Measurements from ENCODE around the gene G3BP1. TPM values are rescaled to one million over a fixed set of nuclear protein-coding genes. Genes with fewer than 3 reads are reported as not detected.

The G3BP1 gene
- total and polyA plus RNA-seq, 9 of the 15 experiments (the other 6 are each of a cell fraction or from before 2014, with no cell fraction given) = 54.7 to 264 (median 105) TPM

DNA sequence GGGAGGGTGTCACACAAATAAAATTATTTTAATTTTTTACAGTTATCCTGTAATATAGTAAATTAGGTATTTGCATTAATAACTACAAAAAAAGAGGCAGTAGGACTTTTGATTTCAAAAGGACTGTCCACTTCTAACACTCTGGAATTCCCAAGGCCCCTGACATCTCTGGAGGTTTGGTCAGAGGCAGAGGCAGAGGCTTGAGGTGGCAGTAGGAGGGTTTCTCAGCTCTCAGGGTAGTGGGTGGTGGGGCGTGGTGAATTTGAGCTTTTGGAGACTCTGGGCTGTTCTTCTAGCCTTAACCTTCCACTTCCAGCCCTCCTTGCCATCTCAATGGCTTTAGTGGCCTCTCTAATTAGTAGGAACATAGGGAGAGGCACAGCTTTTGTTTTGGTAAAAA is 36.1 kb upstream of the G3BP1 start:
- Histone ChIP-seq H3K79me2 (ENCODE audit: control insufficient read depth, insufficient read depth, low read length) (no peaks in the 10 kb centered on the region), H3K27ac (ENCODE audit: extremely low read depth, low read depth, low read length) (no peak overlapping the region), H3K4me3 (no peak overlapping the region), H3K36me3 (ENCODE audit: control insufficient read depth, insufficient read depth, low read length) (no peaks in the 10 kb centered on the region), H3K27me3 (ENCODE audit: control insufficient read depth in 2 of 2, insufficient read depth in 2 of 2, low read length in 2 of 2) (no peaks in the 10 kb centered on the region), H3K9me1 (ENCODE audit: control insufficient read depth, insufficient read depth, low read length) (no peaks in the 10 kb centered on the region), H3K4me1 (replicated peaks in 1 of 2; ENCODE audit: control insufficient read depth in 2 of 2, insufficient read depth in 2 of 2, low read length in 2 of 2) (peaks cover 0 to 6% of the 10 kb centered on the region in 2 experiments; a peak in 3 of 5 replicates), H3K9me3 (replicated peaks; ENCODE audit: control insufficient read depth, insufficient read depth, low read depth, low read length) (no peaks in the 10 kb centered on the region), H4K20me1 (replicated peaks; ENCODE audit: control insufficient read depth, insufficient read depth, low read length) (no peaks in the 10 kb centered on the region), H3K9ac (ENCODE audit: insufficient read depth in 1 of 2, low read depth in 2 of 2, low read length in 2 of 2) (no peak overlapping the region), H3K4me2 (ENCODE audit: insufficient read depth, low read length) (no peak overlapping the region), H2AFZ (ENCODE audit: low read depth, low read length) (no peak overlapping the region)
- CTCF ChIA-PET (ENCODE audit: low intra/inter-chr PET ratio) = no interaction called here
- no peak for FAIRE-seq
- no peak for ATAC-seq
- intact Hi-C loops (cut with micrococcal nuclease) = no loop called here
- no TSS peak for BruUV-seq (replicated peaks)
- WGBS (ENCODE audit: insufficient coverage, low coverage, missing lambda C conversion rate) = 70% methylated on average over 1 of the region's 1 CpG
- in situ Hi-C loops (cut with MboI) = no loop called here
- no peak for DNase-seq (ENCODE audit: extremely low read depth in 1 of 4, low spot score in 3 of 4)
- POLR2A ChIA-PET = interaction anchor here (0.7 kb wide), 1 partner anchor 9 kb away, joined by 3 read pairs; no protein-coding TSS in a partner anchor
- TF ChIP-seq SRSF9 (IDR thresholded peaks at IDR 0.05; ENCODE audit: borderline replicate concordance, low read depth, low read length) (no peak), SIN3B (IDR thresholded peaks at IDR 0.05; ENCODE audit: low read depth) (no peak), ZBTB5 (IDR thresholded peaks at IDR 0.05) (no peak), ETV1 (tag; conservative IDR thresholded peaks at IDR 0.05; ENCODE audit: low read depth) (no peak), GMEB1 (CRISPR knock-in tag; IDR thresholded peaks at IDR 0.05) (no peak), ZNF274 (IDR thresholded peaks at IDR 0.05; ENCODE audit: borderline replicate concordance, low read depth, low read length) (no peak), BCOR (IDR thresholded peaks at IDR 0.05) (no peak), TRIM24 (IDR thresholded peaks at IDR 0.05) (no peak), ZFP36 (IDR thresholded peaks at IDR 0.05; ENCODE audit: low read depth, low read length, partially characterized antibody) (no peak), ELF1 (tag; IDR thresholded peaks at IDR 0.05) (no peak)
- TF ChIP-seq, protein P1, sequence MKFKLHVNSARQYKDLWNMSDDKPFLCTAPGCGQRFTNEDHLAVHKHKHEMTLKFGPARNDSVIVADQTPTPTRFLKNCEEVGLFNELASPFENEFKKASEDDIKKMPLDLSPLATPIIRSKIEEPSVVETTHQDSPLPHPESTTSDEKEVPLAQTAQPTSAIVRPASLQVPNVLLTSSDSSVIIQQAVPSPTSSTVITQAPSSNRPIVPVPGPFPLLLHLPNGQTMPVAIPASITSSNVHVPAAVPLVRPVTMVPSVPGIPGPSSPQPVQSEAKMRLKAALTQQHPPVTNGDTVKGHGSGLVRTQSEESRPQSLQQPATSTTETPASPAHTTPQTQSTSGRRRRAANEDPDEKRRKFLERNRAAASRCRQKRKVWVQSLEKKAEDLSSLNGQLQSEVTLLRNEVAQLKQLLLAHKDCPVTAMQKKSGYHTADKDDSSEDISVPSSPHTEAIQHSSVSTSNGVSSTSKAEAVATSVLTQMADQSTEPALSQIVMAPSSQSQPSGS (CRISPR knock-in tag; IDR thresholded peaks at IDR 0.05) = no peak
- TF ChIP-seq, protein P2, sequence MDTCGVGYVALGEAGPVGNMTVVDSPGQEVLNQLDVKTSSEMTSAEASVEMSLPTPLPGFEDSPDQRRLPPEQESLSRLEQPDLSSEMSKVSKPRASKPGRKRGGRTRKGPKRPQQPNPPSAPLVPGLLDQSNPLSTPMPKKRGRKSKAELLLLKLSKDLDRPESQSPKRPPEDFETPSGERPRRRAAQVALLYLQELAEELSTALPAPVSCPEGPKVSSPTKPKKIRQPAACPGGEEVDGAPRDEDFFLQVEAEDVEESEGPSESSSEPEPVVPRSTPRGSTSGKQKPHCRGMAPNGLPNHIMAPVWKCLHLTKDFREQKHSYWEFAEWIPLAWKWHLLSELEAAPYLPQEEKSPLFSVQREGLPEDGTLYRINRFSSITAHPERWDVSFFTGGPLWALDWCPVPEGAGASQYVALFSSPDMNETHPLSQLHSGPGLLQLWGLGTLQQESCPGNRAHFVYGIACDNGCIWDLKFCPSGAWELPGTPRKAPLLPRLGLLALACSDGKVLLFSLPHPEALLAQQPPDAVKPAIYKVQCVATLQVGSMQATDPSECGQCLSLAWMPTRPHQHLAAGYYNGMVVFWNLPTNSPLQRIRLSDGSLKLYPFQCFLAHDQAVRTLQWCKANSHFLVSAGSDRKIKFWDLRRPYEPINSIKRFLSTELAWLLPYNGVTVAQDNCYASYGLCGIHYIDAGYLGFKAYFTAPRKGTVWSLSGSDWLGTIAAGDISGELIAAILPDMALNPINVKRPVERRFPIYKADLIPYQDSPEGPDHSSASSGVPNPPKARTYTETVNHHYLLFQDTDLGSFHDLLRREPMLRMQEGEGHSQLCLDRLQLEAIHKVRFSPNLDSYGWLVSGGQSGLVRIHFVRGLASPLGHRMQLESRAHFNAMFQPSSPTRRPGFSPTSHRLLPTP (IDR thresholded peaks at IDR 0.05; ENCODE audit: borderline replicate concordance, extremely low read depth, insufficient read length) = no peak
- TF ChIP-seq, protein P3, sequence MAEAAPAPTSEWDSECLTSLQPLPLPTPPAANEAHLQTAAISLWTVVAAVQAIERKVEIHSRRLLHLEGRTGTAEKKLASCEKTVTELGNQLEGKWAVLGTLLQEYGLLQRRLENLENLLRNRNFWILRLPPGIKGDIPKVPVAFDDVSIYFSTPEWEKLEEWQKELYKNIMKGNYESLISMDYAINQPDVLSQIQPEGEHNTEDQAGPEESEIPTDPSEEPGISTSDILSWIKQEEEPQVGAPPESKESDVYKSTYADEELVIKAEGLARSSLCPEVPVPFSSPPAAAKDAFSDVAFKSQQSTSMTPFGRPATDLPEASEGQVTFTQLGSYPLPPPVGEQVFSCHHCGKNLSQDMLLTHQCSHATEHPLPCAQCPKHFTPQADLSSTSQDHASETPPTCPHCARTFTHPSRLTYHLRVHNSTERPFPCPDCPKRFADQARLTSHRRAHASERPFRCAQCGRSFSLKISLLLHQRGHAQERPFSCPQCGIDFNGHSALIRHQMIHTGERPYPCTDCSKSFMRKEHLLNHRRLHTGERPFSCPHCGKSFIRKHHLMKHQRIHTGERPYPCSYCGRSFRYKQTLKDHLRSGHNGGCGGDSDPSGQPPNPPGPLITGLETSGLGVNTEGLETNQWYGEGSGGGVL (CRISPR knock-in tag; IDR thresholded peaks at IDR 0.05) = no peak

Measured in K562 (cell line).